ENCODE data around the gene TMEM120B.

The TMEM120B gene

DNA sequence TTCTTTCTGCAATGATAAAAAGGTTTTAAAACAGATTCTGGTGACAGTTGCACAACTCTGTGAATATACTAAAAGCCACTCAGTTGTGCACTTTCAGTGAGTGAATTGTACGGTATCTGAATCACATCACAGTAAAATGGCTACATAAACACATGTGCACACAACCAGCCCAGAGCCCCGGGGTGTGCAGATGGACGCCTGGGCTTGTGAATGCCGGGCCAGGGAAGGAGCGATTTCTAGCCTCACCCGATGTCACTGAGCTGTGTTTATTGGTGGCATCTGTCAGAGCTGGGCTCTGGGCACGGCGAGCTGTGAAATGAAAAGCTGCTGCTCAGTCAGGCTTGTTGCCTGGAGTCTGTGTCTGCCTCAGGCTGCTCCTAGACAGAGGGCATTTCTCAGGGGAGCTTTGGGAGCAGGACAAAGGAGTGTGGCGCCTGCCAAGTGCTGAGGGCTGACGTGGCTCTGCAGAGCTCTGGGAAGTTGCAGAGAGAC is 55.0 kb downstream of the TMEM120B start:
- TF ChIP-seq, protein P1, sequence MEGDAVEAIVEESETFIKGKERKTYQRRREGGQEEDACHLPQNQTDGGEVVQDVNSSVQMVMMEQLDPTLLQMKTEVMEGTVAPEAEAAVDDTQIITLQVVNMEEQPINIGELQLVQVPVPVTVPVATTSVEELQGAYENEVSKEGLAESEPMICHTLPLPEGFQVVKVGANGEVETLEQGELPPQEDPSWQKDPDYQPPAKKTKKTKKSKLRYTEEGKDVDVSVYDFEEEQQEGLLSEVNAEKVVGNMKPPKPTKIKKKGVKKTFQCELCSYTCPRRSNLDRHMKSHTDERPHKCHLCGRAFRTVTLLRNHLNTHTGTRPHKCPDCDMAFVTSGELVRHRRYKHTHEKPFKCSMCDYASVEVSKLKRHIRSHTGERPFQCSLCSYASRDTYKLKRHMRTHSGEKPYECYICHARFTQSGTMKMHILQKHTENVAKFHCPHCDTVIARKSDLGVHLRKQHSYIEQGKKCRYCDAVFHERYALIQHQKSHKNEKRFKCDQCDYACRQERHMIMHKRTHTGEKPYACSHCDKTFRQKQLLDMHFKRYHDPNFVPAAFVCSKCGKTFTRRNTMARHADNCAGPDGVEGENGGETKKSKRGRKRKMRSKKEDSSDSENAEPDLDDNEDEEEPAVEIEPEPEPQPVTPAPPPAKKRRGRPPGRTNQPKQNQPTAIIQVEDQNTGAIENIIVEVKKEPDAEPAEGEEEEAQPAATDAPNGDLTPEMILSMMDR (IDR thresholded peaks at IDR 0.05; ENCODE audit: low read length, missing control alignments), result no peak
- DNase-seq (ENCODE audit: low read depth), result peak; percentile 80
- no peak overlapping the region for H3K4me3 ChIP-seq (replicated peaks; ENCODE audit: low read depth, low read length)

- H3K4me3 ChIP-seq (replicated peaks; ENCODE audit: low read depth, low read length), result no peak overlapping the region
- DNase-seq (ENCODE audit: low read depth), result no peak
- TF ChIP-seq, protein P1 (IDR thresholded peaks at IDR 0.05; ENCODE audit: low read length, missing control alignments), result no peak
Measured at GRCh38 chr12:121769297-121769830, 56.8 kb downstream of the TMEM120B start.

DNA sequence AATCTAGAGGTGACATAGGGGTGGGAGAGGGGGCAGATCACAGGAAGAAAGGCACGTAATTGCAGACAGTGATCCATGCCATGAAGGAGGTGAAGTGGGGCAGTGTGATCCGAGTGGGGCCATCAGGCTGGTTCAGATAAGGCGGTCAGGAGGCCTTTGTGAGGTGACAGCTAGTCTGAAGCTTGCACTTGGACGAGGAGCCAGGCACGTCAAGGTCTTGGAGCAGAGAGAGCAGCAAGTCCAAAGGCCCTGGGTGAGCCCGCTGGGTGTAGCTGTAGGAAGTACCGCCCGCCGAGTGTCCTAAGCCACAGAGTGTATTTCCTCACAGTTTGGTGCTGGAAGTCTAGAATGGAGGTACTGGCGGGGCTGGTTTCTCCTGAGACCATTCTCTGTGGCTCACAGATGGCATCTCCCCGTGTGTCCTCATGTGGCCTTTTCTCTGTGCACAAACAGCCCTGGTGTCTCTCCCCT is 57.3 kb downstream of the TMEM120B start:
- H3K4me3 ChIP-seq (replicated peaks; ENCODE audit: low read depth, low read length), result no peak overlapping the region
- TF ChIP-seq, protein P1 (IDR thresholded peaks at IDR 0.05; ENCODE audit: low read length, missing control alignments), result no peak
- no peak for DNase-seq (ENCODE audit: low read depth)

- TF ChIP-seq, protein P1 (IDR thresholded peaks at IDR 0.05; ENCODE audit: low read length, missing control alignments), result no peak
- no peak overlapping the region for H3K4me3 ChIP-seq (replicated peaks; ENCODE audit: low read depth, low read length)
Measured at GRCh38 chr12:121770388-121770787, 57.8 kb downstream of the TMEM120B start.

DNA sequence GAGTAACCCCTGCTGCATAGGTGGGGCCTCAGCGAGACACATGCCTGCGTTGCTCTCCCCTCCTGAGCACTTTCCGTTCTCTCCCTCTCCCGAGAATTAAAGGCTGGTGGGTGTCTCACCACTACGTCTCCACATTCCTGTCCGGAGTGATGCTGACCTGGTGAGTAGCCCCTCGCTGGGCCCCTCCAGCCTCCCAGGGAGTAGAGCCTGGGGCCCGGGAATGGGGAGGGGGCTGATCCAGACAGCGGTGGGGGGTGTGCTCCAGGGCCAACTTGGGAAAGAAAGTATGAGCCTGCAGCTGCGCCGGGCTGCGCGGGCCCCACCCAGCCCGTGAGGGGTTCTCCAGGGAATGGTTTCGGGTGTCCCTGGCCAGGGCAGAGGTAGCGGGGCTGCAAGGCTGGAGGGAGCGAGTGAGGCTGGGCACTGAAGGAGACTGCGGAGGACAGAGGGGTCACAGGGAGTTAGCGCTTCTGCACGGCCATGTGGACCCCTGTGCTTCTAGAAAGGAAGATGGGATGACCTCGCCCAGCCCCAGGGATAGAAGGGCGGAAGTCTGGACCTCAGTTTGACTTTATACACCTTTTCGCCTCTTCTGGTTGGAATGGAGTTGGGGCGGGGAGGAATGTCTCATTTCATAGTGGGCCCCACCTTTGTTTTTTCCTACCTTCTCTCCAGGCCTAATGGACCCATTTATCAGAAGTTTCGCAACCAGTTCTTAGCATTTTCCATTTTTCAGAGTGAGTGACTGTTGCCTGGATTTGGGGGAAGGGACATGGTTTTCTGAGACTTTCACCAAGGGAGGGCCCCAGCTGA is 58.5 kb downstream of the TMEM120B start:
- TF ChIP-seq, protein P1 (IDR thresholded peaks at IDR 0.05; ENCODE audit: low read length, missing control alignments), result no peak
- no peak for DNase-seq (ENCODE audit: low read depth)
- H3K4me3 ChIP-seq (replicated peaks; ENCODE audit: low read depth, low read length), result no peak overlapping the region

More at GRCh38 chr12:121770388-121770787, 57.8 kb downstream of the TMEM120B start:
- DNase-seq (ENCODE audit: low read depth), result no peak

GRCh38 chr12:121773011-121773777 is 60.6 kb downstream of the TMEM120B start:
- DNase-seq (ENCODE audit: low read depth), result peak; percentile 75
- H3K4me3 ChIP-seq (replicated peaks; ENCODE audit: low read depth, low read length), result no peak overlapping the region
- TF ChIP-seq, protein P1 (IDR thresholded peaks at IDR 0.05; ENCODE audit: low read length, missing control alignments), result peak; percentile 81

Measured in fibroblast of pulmonary artery (primary cell).